ENCODE measurements around the gene TBX15.

TBX15 gene

GRCh38 chr1:118948846-118949245, 39.3 kb downstream of the TBX15 start:
- DNase-seq (ENCODE audit: low read depth, low spot score): no peak
- Histone ChIP-seq H3K9me3 (ENCODE audit: low read depth, low read length) (no peaks in the 10 kb centered on the region), H3K9ac (ENCODE audit: insufficient read length) (no peak overlapping the region), H3K36me3 (ENCODE audit: insufficient read depth, low read length) (no peaks in the 10 kb centered on the region), H3K4me3 (no peak overlapping the region), H3K27ac (no peak overlapping the region)
- no peak for TF ChIP-seq POLR2AphosphoS5 (IDR thresholded peaks at IDR 0.05; ENCODE audit: borderline replicate concordance, low read depth, low read length)
- TF ChIP-seq EZH2 (IDR thresholded peaks at IDR 0.05): no peak
- TF ChIP-seq FOXP2 (optimal IDR thresholded peaks at IDR 0.05; ENCODE audit: control extremely low read depth, extremely low read length, insufficient read depth): no peak

GRCh38 chr1:118948351-118948750, 39.8 kb downstream of the TBX15 start:
- H3K27ac ChIP-seq: no peak overlapping the region
- no peak overlapping the region for H3K9ac ChIP-seq (ENCODE audit: insufficient read length)

GRCh38 chr1:118947790-118948189, 40.4 kb downstream of the TBX15 start:
- DNase-seq (ENCODE audit: low read depth, low spot score): no peak
- no peak overlapping the region for H3K9ac ChIP-seq (ENCODE audit: insufficient read length)
- no peak for TF ChIP-seq EZH2 (IDR thresholded peaks at IDR 0.05)
- TF ChIP-seq POLR2AphosphoS5 (IDR thresholded peaks at IDR 0.05; ENCODE audit: borderline replicate concordance, low read depth, low read length): no peak
- no peak for TF ChIP-seq FOXP2 (optimal IDR thresholded peaks at IDR 0.05; ENCODE audit: control extremely low read depth, extremely low read length, insufficient read depth)
- no peaks in the 10 kb centered on the region for H3K36me3 ChIP-seq (ENCODE audit: insufficient read depth, low read length)
- no peaks in the 10 kb centered on the region for H3K9me3 ChIP-seq (ENCODE audit: low read depth, low read length)
- H3K27ac ChIP-seq: no peak overlapping the region
- H3K4me3 ChIP-seq: no peak overlapping the region

More at GRCh38 chr1:118948351-118948750, 39.8 kb downstream of the TBX15 start:
- TF ChIP-seq POLR2AphosphoS5 (IDR thresholded peaks at IDR 0.05; ENCODE audit: borderline replicate concordance, low read depth, low read length) (no peak), EZH2 (IDR thresholded peaks at IDR 0.05) (no peak), FOXP2 (optimal IDR thresholded peaks at IDR 0.05; ENCODE audit: control extremely low read depth, extremely low read length, insufficient read depth) (no peak)
- Histone ChIP-seq H3K36me3 (ENCODE audit: insufficient read depth, low read length) (no peaks in the 10 kb centered on the region), H3K9me3 (ENCODE audit: low read depth, low read length) (no peaks in the 10 kb centered on the region), H3K4me3 (no peak overlapping the region)
- DNase-seq (ENCODE audit: low read depth, low spot score): no peak

GRCh38 chr1:118947003-118947765, 41.0 kb downstream of the TBX15 start:
- Histone ChIP-seq H3K27ac (no peak overlapping the region), H3K9me3 (ENCODE audit: low read depth, low read length) (no peaks in the 10 kb centered on the region), H3K36me3 (ENCODE audit: insufficient read depth, low read length) (no peaks in the 10 kb centered on the region), H3K9ac (ENCODE audit: insufficient read length) (no peak overlapping the region), H3K4me3 (no peak overlapping the region)
- TF ChIP-seq FOXP2 (optimal IDR thresholded peaks at IDR 0.05; ENCODE audit: control extremely low read depth, extremely low read length, insufficient read depth): no peak
- TF ChIP-seq POLR2AphosphoS5 (IDR thresholded peaks at IDR 0.05; ENCODE audit: borderline replicate concordance, low read depth, low read length): no peak
- no peak for TF ChIP-seq EZH2 (IDR thresholded peaks at IDR 0.05)
- no peak for DNase-seq (ENCODE audit: low read depth, low spot score)

- no peaks in the 10 kb centered on the region for H3K36me3 ChIP-seq (ENCODE audit: insufficient read depth, low read length)
- no peaks in the 10 kb centered on the region for H3K9me3 ChIP-seq (ENCODE audit: low read depth, low read length)
- DNase-seq (ENCODE audit: low read depth, low spot score): no peak
- H3K9ac ChIP-seq (ENCODE audit: insufficient read length): no peak overlapping the region
- no peak overlapping the region for H3K27ac ChIP-seq
- H3K4me3 ChIP-seq: no peak overlapping the region
- no peak for TF ChIP-seq EZH2 (IDR thresholded peaks at IDR 0.05)
- TF ChIP-seq POLR2AphosphoS5 (IDR thresholded peaks at IDR 0.05; ENCODE audit: borderline replicate concordance, low read depth, low read length): no peak
- TF ChIP-seq FOXP2 (optimal IDR thresholded peaks at IDR 0.05; ENCODE audit: control extremely low read depth, extremely low read length, insufficient read depth): no peak
Measured at GRCh38 chr1:118945489-118945888, 42.7 kb downstream of the TBX15 start.

- TF ChIP-seq FOXP2 (optimal IDR thresholded peaks at IDR 0.05; ENCODE audit: control extremely low read depth, extremely low read length, insufficient read depth) (no peak), POLR2AphosphoS5 (IDR thresholded peaks at IDR 0.05; ENCODE audit: borderline replicate concordance, low read depth, low read length) (no peak), EZH2 (IDR thresholded peaks at IDR 0.05) (no peak)
- no peaks in the 10 kb centered on the region for H3K36me3 ChIP-seq (ENCODE audit: insufficient read depth, low read length)
- no peak for DNase-seq (ENCODE audit: low read depth, low spot score)
Measured at GRCh38 chr1:118944546-118944945, 43.6 kb downstream of the TBX15 start.

GRCh38 chr1:118944133-118944532, 44.0 kb downstream of the TBX15 start:
- DNase-seq (ENCODE audit: low read depth, low spot score): no peak
- no peak for TF ChIP-seq POLR2AphosphoS5 (IDR thresholded peaks at IDR 0.05; ENCODE audit: borderline replicate concordance, low read depth, low read length)
- no peak for TF ChIP-seq EZH2 (IDR thresholded peaks at IDR 0.05)
- no peak for TF ChIP-seq FOXP2 (optimal IDR thresholded peaks at IDR 0.05; ENCODE audit: control extremely low read depth, extremely low read length, insufficient read depth)
- Histone ChIP-seq H3K4me3 (no peak overlapping the region), H3K9me3 (ENCODE audit: low read depth, low read length) (no peaks in the 10 kb centered on the region), H3K36me3 (ENCODE audit: insufficient read depth, low read length) (no peaks in the 10 kb centered on the region), H3K9ac (ENCODE audit: insufficient read length) (no peak overlapping the region), H3K27ac (no peak overlapping the region)

More at GRCh38 chr1:118944546-118944945, 43.6 kb downstream of the TBX15 start:
- Histone ChIP-seq H3K9ac (ENCODE audit: insufficient read length) (no peak overlapping the region), H3K4me3 (no peak overlapping the region), H3K9me3 (ENCODE audit: low read depth, low read length) (no peaks in the 10 kb centered on the region), H3K27ac (no peak overlapping the region)

GRCh38 chr1:118940957-118941356, 47.2 kb downstream of the TBX15 start:
- no peak for DNase-seq (ENCODE audit: low read depth, low spot score)
- no peak for TF ChIP-seq POLR2AphosphoS5 (IDR thresholded peaks at IDR 0.05; ENCODE audit: borderline replicate concordance, low read depth, low read length)
- no peak for TF ChIP-seq EZH2 (IDR thresholded peaks at IDR 0.05)
- TF ChIP-seq FOXP2 (optimal IDR thresholded peaks at IDR 0.05; ENCODE audit: control extremely low read depth, extremely low read length, insufficient read depth): no peak
- H3K9ac ChIP-seq (ENCODE audit: insufficient read length): no peak overlapping the region
- H3K4me3 ChIP-seq: no peak overlapping the region
- H3K9me3 ChIP-seq (ENCODE audit: low read depth, low read length): no peaks in the 10 kb centered on the region
- no peak overlapping the region for H3K27ac ChIP-seq
- no peaks in the 10 kb centered on the region for H3K36me3 ChIP-seq (ENCODE audit: insufficient read depth, low read length)
